OCI-LY7 (cell line): ENCODE measurements around the gene THEM5.

Experiments
- EZH2phosphoT487 ChIP-seq: fragments of 200-600 bp; sonication (generic); IDR thresholded peaks from 2 replicates; pipeline ENCODE4 v1.6.1; 2018; ENCODE audit warnings: low read depth, borderline replicate concordance, mild to moderate bottlenecking, mixed run types, antibody characterized with exemption, low read length, moderate library complexity, mixed read lengths
- TF ChIP-seq, protein P1 (sequence below): fragments of 200-600 bp; sonication (generic); conservative IDR thresholded peaks from 2 replicates; pipeline ENCODE4 v1.5.1; 2014; ENCODE audit warnings: mild to moderate bottlenecking, antibody characterized with exemption, low read length, moderate library complexity, mixed read lengths

DNA sequence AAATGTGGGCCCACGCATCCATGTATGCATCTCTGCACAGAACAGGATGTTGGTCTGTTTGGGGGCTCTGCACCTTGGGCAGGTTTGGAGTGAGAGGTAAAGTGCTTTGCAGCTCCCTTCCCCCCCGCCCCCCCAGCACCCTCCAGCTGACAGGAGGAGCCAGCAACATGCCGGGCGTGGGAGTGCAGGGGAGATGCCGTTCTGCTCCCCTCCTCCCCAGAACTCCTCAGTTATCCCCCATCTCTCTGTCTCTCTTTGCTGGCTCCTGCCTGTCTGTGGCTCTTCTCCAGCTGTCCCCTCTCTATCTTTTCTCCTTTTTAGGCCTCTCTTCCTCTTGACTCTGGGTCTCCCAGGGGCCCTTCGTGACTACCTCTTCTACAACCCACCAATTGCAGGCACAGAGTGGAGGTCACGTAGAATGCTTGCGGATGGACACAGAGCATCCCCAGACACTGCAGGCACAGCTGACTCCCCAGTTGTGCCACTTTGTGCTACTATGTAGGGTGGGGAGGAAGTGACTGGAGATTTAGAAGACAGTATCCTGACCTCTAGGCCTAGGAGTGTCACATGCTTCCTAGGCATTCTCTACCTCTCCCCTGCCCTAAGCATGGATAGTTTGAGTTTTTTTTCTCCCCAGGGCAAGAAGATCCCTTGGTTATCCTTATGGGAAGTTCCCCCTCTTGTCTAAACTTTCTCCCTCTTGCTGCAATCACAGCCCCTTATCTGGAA is 20.2 kb downstream of the THEM5 start:
- TF ChIP-seq, protein P1, sequence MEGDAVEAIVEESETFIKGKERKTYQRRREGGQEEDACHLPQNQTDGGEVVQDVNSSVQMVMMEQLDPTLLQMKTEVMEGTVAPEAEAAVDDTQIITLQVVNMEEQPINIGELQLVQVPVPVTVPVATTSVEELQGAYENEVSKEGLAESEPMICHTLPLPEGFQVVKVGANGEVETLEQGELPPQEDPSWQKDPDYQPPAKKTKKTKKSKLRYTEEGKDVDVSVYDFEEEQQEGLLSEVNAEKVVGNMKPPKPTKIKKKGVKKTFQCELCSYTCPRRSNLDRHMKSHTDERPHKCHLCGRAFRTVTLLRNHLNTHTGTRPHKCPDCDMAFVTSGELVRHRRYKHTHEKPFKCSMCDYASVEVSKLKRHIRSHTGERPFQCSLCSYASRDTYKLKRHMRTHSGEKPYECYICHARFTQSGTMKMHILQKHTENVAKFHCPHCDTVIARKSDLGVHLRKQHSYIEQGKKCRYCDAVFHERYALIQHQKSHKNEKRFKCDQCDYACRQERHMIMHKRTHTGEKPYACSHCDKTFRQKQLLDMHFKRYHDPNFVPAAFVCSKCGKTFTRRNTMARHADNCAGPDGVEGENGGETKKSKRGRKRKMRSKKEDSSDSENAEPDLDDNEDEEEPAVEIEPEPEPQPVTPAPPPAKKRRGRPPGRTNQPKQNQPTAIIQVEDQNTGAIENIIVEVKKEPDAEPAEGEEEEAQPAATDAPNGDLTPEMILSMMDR, result no peak
- TF ChIP-seq EZH2phosphoT487, result no peak
